NCI-H748 treated with DMSO at 0.1 percent for 48 hours (cell line): ENCODE measurements around the gene GRB10.

Source experiments
- DNase-seq: peaks from one replicate; lab custom pipeline; 2025; lab: John Stamatoyannopoulos, UW

GRB10 gene

DNA sequence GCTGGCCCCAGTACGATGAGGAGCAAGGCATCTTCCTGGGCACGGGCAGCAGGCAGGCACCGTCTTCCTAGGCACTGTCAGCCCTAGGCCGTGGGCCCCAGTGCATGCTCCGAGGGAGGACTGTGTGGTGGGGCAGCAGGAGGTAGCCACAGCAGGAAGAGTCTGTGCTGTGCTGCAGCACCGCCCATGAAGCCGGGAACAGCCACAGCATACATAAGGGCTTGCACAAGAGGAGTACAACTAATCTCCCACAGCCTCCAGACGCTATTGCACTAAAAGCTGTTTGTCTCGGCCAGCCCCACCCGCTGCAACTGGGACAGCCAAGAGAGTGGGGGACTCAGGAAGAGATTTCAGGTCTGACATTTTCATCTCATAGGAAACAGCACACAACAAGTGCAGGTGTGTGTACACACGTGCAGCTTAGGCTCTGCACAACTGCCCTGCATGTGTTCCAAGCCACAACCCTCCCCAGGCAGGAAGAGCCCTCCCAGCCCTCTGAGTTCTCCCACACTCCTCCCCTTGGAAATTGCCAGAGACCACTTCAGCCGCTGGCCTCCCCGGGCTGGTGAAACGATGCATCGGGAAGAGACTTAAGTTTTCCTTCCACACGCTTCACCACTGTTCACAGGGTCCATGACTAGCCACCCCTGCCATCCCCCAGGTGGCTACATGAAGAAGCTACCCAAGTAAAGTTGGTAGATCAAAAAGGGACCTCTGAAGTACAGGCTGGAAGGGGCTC is 129.4 kb downstream of the GRB10 start:
- DNase-seq = no peak

- no peak for DNase-seq
Observed at GRCh38 chr7:50652400-50653125, 130.1 kb downstream of the GRB10 start.

GRCh38 chr7:50651271-50651989 is 131.3 kb downstream of the GRB10 start:
- no peak for DNase-seq

- no peak for DNase-seq
Observed at GRCh38 chr7:50650057-50650664, 132.5 kb downstream of the GRB10 start.

- DNase-seq = no peak
Observed at GRCh38 chr7:50649259-50649885, 133.3 kb downstream of the GRB10 start.

GRCh38 chr7:50648570-50649169 is 134.0 kb downstream of the GRB10 start:
- DNase-seq = no peak

GRCh38 chr7:50648076-50648475 is 134.6 kb downstream of the GRB10 start:
- no peak for DNase-seq

DNA sequence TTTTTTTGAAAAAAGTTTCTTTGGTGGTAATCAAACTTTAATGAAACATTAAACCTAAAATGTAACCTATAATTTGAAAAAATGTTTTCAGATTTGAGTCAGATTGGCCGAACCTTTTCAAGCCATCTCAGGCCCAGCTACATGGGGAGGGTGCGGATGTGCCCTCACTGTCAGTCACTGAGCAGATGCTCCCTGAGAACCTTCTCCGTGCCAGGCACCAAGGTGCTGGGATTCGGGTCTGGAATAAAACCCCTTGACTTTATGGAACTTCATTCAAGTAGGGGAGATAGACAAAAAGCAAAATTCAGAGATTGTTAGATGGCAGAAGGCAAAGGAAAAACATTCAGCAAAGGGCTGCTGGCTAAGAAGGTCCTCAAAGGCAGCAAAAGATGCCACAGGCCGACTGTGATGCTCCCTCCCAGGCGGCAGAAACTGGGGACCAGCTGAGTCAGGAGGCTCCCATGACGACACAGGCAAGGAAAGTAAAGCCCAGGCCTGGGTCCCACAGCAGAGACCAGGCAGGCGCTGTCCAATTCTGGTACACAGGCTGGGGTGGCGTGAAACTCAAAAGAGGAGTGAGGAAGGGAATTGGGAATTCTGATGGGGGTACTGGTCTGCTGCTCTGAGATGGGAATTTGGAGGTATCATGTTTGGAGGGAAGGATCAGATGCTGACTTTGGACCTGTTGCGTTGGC is 135.3 kb downstream of the GRB10 start:
- no peak for DNase-seq

GRCh38 chr7:50646069-50646468 is 136.6 kb downstream of the GRB10 start:
- DNase-seq = no peak

DNA sequence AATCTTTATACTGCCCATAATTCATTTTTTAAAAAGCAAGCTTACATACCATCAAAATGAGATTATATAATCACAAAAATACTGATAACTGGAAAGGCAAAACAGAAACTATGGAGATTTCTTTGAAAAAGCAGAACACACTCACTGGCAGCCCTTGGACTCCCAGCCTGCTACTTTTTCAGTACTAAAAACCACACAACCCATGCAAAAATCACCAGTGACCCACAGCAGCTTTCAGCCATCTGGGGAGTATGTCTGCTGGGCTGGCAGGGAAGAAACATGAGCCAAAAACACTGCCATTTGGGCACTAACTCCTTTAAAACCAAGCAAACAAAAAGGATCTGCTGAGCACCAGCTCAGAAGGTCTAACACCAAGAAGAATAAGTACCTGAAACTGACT is 137.5 kb downstream of the GRB10 start:
- DNase-seq = no peak

- no peak for DNase-seq
Observed at GRCh38 chr7:50644586-50644985, 138.1 kb downstream of the GRB10 start.

GRCh38 chr7:50644114-50644513 is 138.6 kb downstream of the GRB10 start:
- no peak for DNase-seq

GRCh38 chr7:50641442-50642405 is 141.0 kb downstream of the GRB10 start:
- DNase-seq = no peak

GRCh38 chr7:50640779-50641178 is 141.9 kb downstream of the GRB10 start:
- DNase-seq = no peak

GRCh38 chr7:50640256-50640655 is 142.4 kb downstream of the GRB10 start:
- no peak for DNase-seq

- DNase-seq = no peak
Observed at GRCh38 chr7:50637725-50638643, 144.7 kb downstream of the GRB10 start.

- no peak for DNase-seq
Observed at GRCh38 chr7:50634378-50634777, 148.3 kb downstream of the GRB10 start.

- no peak for DNase-seq
Observed at GRCh38 chr7:50633414-50633710, 149.3 kb downstream of the GRB10 start.
